Measurements from ENCODE around the gene DDX39A.

Gene DDX39A

GRCh38 chr19:14433554-14434501, 14.7 kb upstream of the DDX39A start:
- DNase-seq = peak; percentile 62

- DNase-seq = peak; percentile 23
These were observed 13.8 kb upstream of the DDX39A start, which contains the start of gene PKN1 for GRCh38 chr19:14432791-14433553. Gene PKN1 (plus strand): TSS chr19:14433306. CDS start chr19:14433522, 216 bp downstream.

GRCh38 chr19:14430712-14431111, 11.6 kb upstream of the DDX39A start:
- DNase-seq = no peak

- DNase-seq = no peak
These were observed 9.8 kb upstream of the DDX39A start for GRCh38 chr19:14428882-14429416.

GRCh38 chr19:14427461-14427860, 8.3 kb upstream of the DDX39A start:
- DNase-seq = no peak

GRCh38 chr19:14425696-14426138, 6.6 kb upstream of the DDX39A start:
- DNase-seq = no peak

GRCh38 chr19:14418856-14419105, 360 bp downstream of the DDX39A start:
- DNase-seq = no peak

- no peak for DNase-seq
These were observed 2.3 kb downstream of the DDX39A start for GRCh38 chr19:14416817-14417231.

- no peak for DNase-seq
These were observed 4.0 kb downstream of the DDX39A start for GRCh38 chr19:14414926-14415690.

- no peak for DNase-seq
These were observed 5.4 kb downstream of the DDX39A start for GRCh38 chr19:14413693-14414181.

GRCh38 chr19:14412996-14413692, 6.0 kb downstream of the DDX39A start:
- DNase-seq = no peak

- no peak for DNase-seq
These were observed 6.7 kb downstream of the DDX39A start for GRCh38 chr19:14412324-14412995.

- no peak for DNase-seq
These were observed 7.2 kb downstream of the DDX39A start for GRCh38 chr19:14411938-14412245.

GRCh38 chr19:14411161-14411937, 7.8 kb downstream of the DDX39A start:
- DNase-seq = no peak

- no peak for DNase-seq
These were observed 8.8 kb downstream of the DDX39A start for GRCh38 chr19:14410091-14411051.

- no peak for DNase-seq
These were observed 9.8 kb downstream of the DDX39A start for GRCh38 chr19:14409146-14410023.

GRCh38 chr19:14408491-14409145, 10.5 kb downstream of the DDX39A start:
- DNase-seq = no peak

All from NCI-H510A treated with DMSO at 0.1 percent for 48 hours (cell line).